CD4-positive, CD25-positive, alpha-beta regulatory T cell (primary cell): ENCODE measurements around the gene SLC6A7. TPM values are rescaled to one million over a fixed set of nuclear protein-coding genes. Genes with fewer than 3 reads are reported as not detected.

Experiments used
- ATAC-seq, 2 donors: fragments of 150-1000 bp; cut with Tn5 transposase; one replicate each; pipeline ENCODE4 v1.10.0; 2021; ENCODE audit warnings: low read depth in 2 of 2, moderate number of reproducible peaks in 2 of 2, moderate library complexity in 1 of 2
- DNase-seq, 3 donors: peaks; one replicate each; pipeline versions ENCODE4 v3.0.0 to v3.0.0-alpha.2; 2012 to 2022; ENCODE audit warnings: mixed read lengths in 1 of 3
- H3K27ac ChIP-seq: one replicate; pipeline ENCODE4 v1.7.0; 2013; ENCODE audit warnings: mild to moderate bottlenecking, low read length; ENCODE audit not compliant: insufficient read depth, poor library complexity, severe bottlenecking
- H3K27me3 ChIP-seq: one replicate; pipeline ENCODE4 v1.7.0; 2013; ENCODE audit warnings: low read length; ENCODE audit not compliant: control insufficient read depth, insufficient read depth
- H3K36me3 ChIP-seq: one replicate; pipeline ENCODE4 v1.7.0; 2013; ENCODE audit warnings: mild to moderate bottlenecking, low read length, moderate library complexity; ENCODE audit not compliant: control insufficient read depth, insufficient read depth
- H3K4me1 ChIP-seq: 2 replicates; pipeline ENCODE4 v1.7.0; 2013; ENCODE audit warnings: mild to moderate bottlenecking, low read length; ENCODE audit not compliant: insufficient read depth, control insufficient read depth, poor library complexity, severe bottlenecking
- H3K4me3 ChIP-seq: one replicate; pipeline ENCODE4 v1.7.0; 2013; ENCODE audit warnings: low read depth, mild to moderate bottlenecking, low read length, moderate library complexity
- H3K9me3 ChIP-seq, 2 experiments: 1 replicate in 1 of 2; 2 replicates in 1 of 2; pipeline ENCODE4 v1.7.0; 2013; ENCODE audit warnings: low read length in 2 of 2, mild to moderate bottlenecking in 1 of 2, moderate library complexity in 1 of 2; ENCODE audit not compliant: control insufficient read depth in 2 of 2
- H3K27ac Mint-ChIP-seq, 3 donors: one replicate each; pipeline ENCODE4 v1.8.0; 2020 to 2022; ENCODE audit warnings: mild to moderate bottlenecking in 3 of 3, mixed read lengths in 3 of 3, moderate library complexity in 2 of 3
- H3K27me3 Mint-ChIP-seq: one replicate; pipeline ENCODE4 v1.8.0; 2022; ENCODE audit warnings: mild to moderate bottlenecking, mixed read lengths
- H3K36me3 Mint-ChIP-seq: one replicate; pipeline ENCODE4 v1.8.0; 2020; ENCODE audit warnings: mixed read lengths
- H3K4me1 Mint-ChIP-seq, 4 donors: one replicate each; pipeline ENCODE4 v1.8.0; 2020 to 2022; ENCODE audit warnings: mixed read lengths in 4 of 4, mild to moderate bottlenecking in 1 of 4
- H3K4me3 Mint-ChIP-seq, 4 donors: one replicate each; pipeline ENCODE4 v1.8.0; 2020 to 2022; ENCODE audit warnings: mild to moderate bottlenecking in 4 of 4, mixed read lengths in 4 of 4, moderate library complexity in 3 of 4
- H3K9me3 Mint-ChIP-seq, 7 donors: one replicate each; pipeline ENCODE4 v1.8.0; 2020 to 2022; ENCODE audit warnings: mixed read lengths in 7 of 7, mild to moderate bottlenecking in 3 of 7, moderate library complexity in 2 of 7
- polyA plus RNA-seq, 4 donors: library from polyadenylated mRNA; unstranded; fragments of 300-500 nt; fragmentation: Illumina TruSeq; gene quantifications; one replicate each; pipeline ENCODE4 v1.2.3, GENCODE V29; 2021
- total RNA-seq: library from RNA; stranded (reverse); gene quantifications from one replicate; pipeline ENCODE4 v1.2.3, GENCODE V29; 2022

Gene SLC6A7
- total and polyA plus RNA-seq, 5 donors from 2014 or later = not detected

GRCh38 chr5:150238646-150239045 is 48.8 kb downstream of the SLC6A7 start:
- Histone ChIP-seq H3K36me3 (no peaks in the 10 kb centered on the region), H3K27ac (no peak overlapping the region), H3K4me1 (no peaks in the 10 kb centered on the region), H3K9me3 (no peaks in the 10 kb centered on the region), H3K4me3 (no peak overlapping the region), H3K27me3 (no peaks in the 10 kb centered on the region)
- Mint-ChIP-seq H3K27ac (no peak overlapping the region), H3K27me3 (peaks cover 4% of the 10 kb centered on the region), H3K36me3 (no peaks in the 10 kb centered on the region), H3K4me1 (no peaks in the 10 kb centered on the region), H3K9me3 (no peaks in the 10 kb centered on the region), H3K4me3 (no peak overlapping the region)
- DNase-seq (no peak), ATAC-seq (no peak)

GRCh38 chr5:150239099-150239793 is 49.4 kb downstream of the SLC6A7 start:
- H3K36me3 ChIP-seq = no peaks in the 10 kb centered on the region
- H3K9me3 Mint-ChIP-seq = no peaks in the 10 kb centered on the region
- no peaks in the 10 kb centered on the region for H3K4me1 Mint-ChIP-seq
- no peak for DNase-seq
- ATAC-seq = no peak
- H3K27ac Mint-ChIP-seq = no peak overlapping the region
- H3K27me3 Mint-ChIP-seq = peaks cover 4% of the 10 kb centered on the region
- H3K4me3 Mint-ChIP-seq = no peak overlapping the region
- H3K27me3 ChIP-seq = no peaks in the 10 kb centered on the region
- no peak overlapping the region for H3K4me3 ChIP-seq
- H3K4me1 ChIP-seq = no peaks in the 10 kb centered on the region
- H3K27ac ChIP-seq = no peak overlapping the region
- H3K36me3 Mint-ChIP-seq = no peaks in the 10 kb centered on the region
- no peaks in the 10 kb centered on the region for H3K9me3 ChIP-seq

GRCh38 chr5:150239794-150240122 is 49.9 kb downstream of the SLC6A7 start:
- no peak overlapping the region for H3K27ac Mint-ChIP-seq
- H3K9me3 Mint-ChIP-seq = no peaks in the 10 kb centered on the region
- no peaks in the 10 kb centered on the region for H3K36me3 Mint-ChIP-seq
- no peaks in the 10 kb centered on the region for H3K36me3 ChIP-seq
- H3K27ac ChIP-seq = no peak overlapping the region
- no peak overlapping the region for H3K4me3 Mint-ChIP-seq
- no peak overlapping the region for H3K4me3 ChIP-seq
- H3K9me3 ChIP-seq = no peaks in the 10 kb centered on the region
- no peaks in the 10 kb centered on the region for H3K4me1 ChIP-seq
- ATAC-seq = no peak
- no peaks in the 10 kb centered on the region for H3K27me3 ChIP-seq
- peaks cover 4% of the 10 kb centered on the region for H3K27me3 Mint-ChIP-seq
- H3K4me1 Mint-ChIP-seq = no peaks in the 10 kb centered on the region
- no peak for DNase-seq

- ATAC-seq = no peak
- H3K27me3 Mint-ChIP-seq = peaks cover 4% of the 10 kb centered on the region
- no peaks in the 10 kb centered on the region for H3K9me3 Mint-ChIP-seq
- no peaks in the 10 kb centered on the region for H3K27me3 ChIP-seq
- no peak overlapping the region for H3K4me3 Mint-ChIP-seq
- H3K4me1 ChIP-seq = no peaks in the 10 kb centered on the region
- no peaks in the 10 kb centered on the region for H3K4me1 Mint-ChIP-seq
- H3K9me3 ChIP-seq = no peaks in the 10 kb centered on the region
- no peaks in the 10 kb centered on the region for H3K36me3 Mint-ChIP-seq
- no peak overlapping the region for H3K27ac ChIP-seq
- no peaks in the 10 kb centered on the region for H3K36me3 ChIP-seq
- no peak for DNase-seq
- H3K27ac Mint-ChIP-seq = no peak overlapping the region
- H3K4me3 ChIP-seq = no peak overlapping the region
Measured at GRCh38 chr5:150241298-150242160, 51.7 kb downstream of the SLC6A7 start.

- Histone ChIP-seq H3K27ac (no peak overlapping the region), H3K9me3 (no peaks in the 10 kb centered on the region), H3K27me3 (no peaks in the 10 kb centered on the region), H3K36me3 (no peaks in the 10 kb centered on the region), H3K4me1 (no peaks in the 10 kb centered on the region), H3K4me3 (no peak overlapping the region)
- no peak overlapping the region for H3K27ac Mint-ChIP-seq
- H3K9me3 Mint-ChIP-seq = no peaks in the 10 kb centered on the region
- no peaks in the 10 kb centered on the region for H3K4me1 Mint-ChIP-seq
- no peaks in the 10 kb centered on the region for H3K36me3 Mint-ChIP-seq
- H3K4me3 Mint-ChIP-seq = no peak overlapping the region
- DNase-seq = no peak
- no peak for ATAC-seq
- H3K27me3 Mint-ChIP-seq = peaks cover 4% of the 10 kb centered on the region
Measured at GRCh38 chr5:150242251-150242894, 52.5 kb downstream of the SLC6A7 start.

- H3K27me3 Mint-ChIP-seq = no peaks in the 10 kb centered on the region
- H3K4me3 Mint-ChIP-seq = no peak overlapping the region
- Histone ChIP-seq H3K27ac (no peak overlapping the region), H3K9me3 (no peaks in the 10 kb centered on the region), H3K4me3 (no peak overlapping the region), H3K27me3 (no peaks in the 10 kb centered on the region), H3K36me3 (no peaks in the 10 kb centered on the region), H3K4me1 (no peaks in the 10 kb centered on the region)
- no peaks in the 10 kb centered on the region for H3K36me3 Mint-ChIP-seq
- H3K27ac Mint-ChIP-seq = no peak overlapping the region
- DNase-seq (no peak), ATAC-seq (no peak)
- no peaks in the 10 kb centered on the region for H3K4me1 Mint-ChIP-seq
- H3K9me3 Mint-ChIP-seq = no peaks in the 10 kb centered on the region
Measured at GRCh38 chr5:150243590-150243989, 53.7 kb downstream of the SLC6A7 start.

GRCh38 chr5:150244209-150244608 is 54.3 kb downstream of the SLC6A7 start:
- ATAC-seq = no peak

More at GRCh38 chr5:150244209-150244608, 54.3 kb downstream of the SLC6A7 start:
- H3K4me3 Mint-ChIP-seq = no peak overlapping the region
- Histone ChIP-seq H3K4me1 (no peaks in the 10 kb centered on the region), H3K27me3 (no peaks in the 10 kb centered on the region), H3K27ac (no peak overlapping the region), H3K4me3 (no peak overlapping the region), H3K9me3 (no peaks in the 10 kb centered on the region), H3K36me3 (no peaks in the 10 kb centered on the region)
- no peak for DNase-seq
- H3K9me3 Mint-ChIP-seq = no peaks in the 10 kb centered on the region
- no peaks in the 10 kb centered on the region for H3K27me3 Mint-ChIP-seq
- H3K4me1 Mint-ChIP-seq = no peaks in the 10 kb centered on the region
- H3K36me3 Mint-ChIP-seq = no peaks in the 10 kb centered on the region
- no peak overlapping the region for H3K27ac Mint-ChIP-seq
